Measurements from ENCODE around the gene AP4E1. TPM values are rescaled to one million over a fixed set of nuclear protein-coding genes. Genes with fewer than 3 reads are reported as not detected.

The AP4E1 gene
- total and polyA plus RNA-seq, 2 of the 4 experiments (the other 2 are of a cell fraction) = 3.1 to 6.8 TPM

- ATAC-seq (ENCODE audit: low read depth) (no peak), DNase-seq (no peak)
- dilution Hi-C loops (cut with HindIII; ENCODE audit: low sequenced_read_pairs, unreplicated experiment) = no loop called here
- CTCF ChIA-PET = interaction anchor here (0.6 to 0.8 kb wide), 3 partner anchors 25 to 264 kb away, joined by 3 read pairs; no protein-coding TSS in a partner anchor
- Histone ChIP-seq H3K4me2 (ENCODE audit: low read depth, low read length) (no peak overlapping the region), H4K5ac (ENCODE audit: low read depth, low read length) (no peak overlapping the region), H2AFZ (replicated peaks; ENCODE audit: low read length, poor library complexity) (peak overlapping the region; percentile 73), H3K27me3 (ENCODE audit: control insufficient read depth, insufficient read depth, low read length) (no peaks in the 10 kb centered on the region), H3K9me1 (ENCODE audit: insufficient read depth, low read length) (peaks cover 14% of the 10 kb centered on the region; the same call in 1 of the 2 replicates), H2AK5ac (ENCODE audit: low read depth, low read length) (0 out of 2 replicates have a peak overlapping the region, but pooled peaks have one; percentile 5), H3K4me1 (ENCODE audit: control insufficient read depth, insufficient read depth, low read length) (peaks cover 8% of the 10 kb centered on the region; the same call in 1 of the 2 replicates), H3K18ac (ENCODE audit: low read depth, low read length) (no peak overlapping the region), H3K56ac (ENCODE audit: extremely low read depth, insufficient read depth, low read length) (no peak overlapping the region), H2AK9ac (replicated peaks; ENCODE audit: low read depth, low read length, poor library complexity) (peak overlapping the region; percentile 60), H3K9ac (ENCODE audit: low read depth, low read length) (no peak overlapping the region), H4K8ac (ENCODE audit: low read depth in 2 of 2, low read length in 2 of 2) (peak overlapping the region in 1 of 2 experiments; percentile 83; a peak in 1 of 4 replicates), H3K9me3 (ENCODE audit: control insufficient read depth, insufficient read depth, low read length) (no peaks in the 10 kb centered on the region), H3K79me1 (ENCODE audit: low read depth in 1 of 2, low read length in 2 of 2) (no peaks in the 10 kb centered on the region), H3K4me3 (ENCODE audit: insufficient read depth, low read depth, low read length) (no peak overlapping the region), H3K23ac (ENCODE audit: low read depth, low read length) (no peak overlapping the region), H2BK15ac (ENCODE audit: low read depth, low read length) (no peak overlapping the region; the same call in 2 of the 3 replicates), H3K27ac (ENCODE audit: insufficient read depth, low read length) (peak overlapping the region; percentile 53; the same call in 1 of the 2 replicates), H3K36me3 (ENCODE audit: control insufficient read depth, insufficient read depth, low read length) (no peaks in the 10 kb centered on the region), H4K20me1 (ENCODE audit: insufficient read depth, low read length) (no peaks in the 10 kb centered on the region), H2BK20ac (ENCODE audit: low read depth, low read length) (peak overlapping the region; percentile 31; the same call in 1 of the 2 replicates), H4K91ac (ENCODE audit: insufficient read depth, low read depth, low read length) (0 out of 2 replicates have a peak overlapping the region, but pooled peaks have one; percentile 63), H2BK120ac (ENCODE audit: low read depth, low read length) (peak overlapping the region; percentile 62), H2BK5ac (ENCODE audit: low read depth, low read length, poor library complexity, severe bottlenecking) (peak overlapping the region; percentile 4), H3K4ac (ENCODE audit: low read depth, low read length) (peak overlapping the region; percentile 28; the same call in 1 of the 2 replicates), H3K14ac (replicated peaks; ENCODE audit: low read depth, low read length) (no peak overlapping the region)
- POLR2A ChIA-PET (ENCODE audit: unreplicated experiment) = interaction anchor here (0.6 kb wide), 1 partner anchor 200 kb away, joined by 3 read pairs; no protein-coding TSS in a partner anchor
- in situ Hi-C loops (cut with MboI; ENCODE audit: low sequenced_read_pairs) = no loop called here
- intact Hi-C loops (cut with micrococcal nuclease) = no loop called here
- no TSS peak for BruUV-seq (replicated peaks)
- TF ChIP-seq ELK1 (IDR thresholded peaks at IDR 0.05; ENCODE audit: borderline replicate concordance, low read depth, low read length) (no peak), POLR2A (IDR thresholded peaks at IDR 0.05; ENCODE audit: low read depth, low read length) (no peak), MAZ (IDR thresholded peaks at IDR 0.05; ENCODE audit: borderline replicate concordance, low read depth, low read length) (no peak), RAD21 (IDR thresholded peaks at IDR 0.05; ENCODE audit: low read length) (no peak), SMC3 (IDR thresholded peaks at IDR 0.05; ENCODE audit: low read depth, low read length) (no peak), CHD1 (IDR thresholded peaks at IDR 0.05; ENCODE audit: low read depth, low read length) (no peak), BHLHE40 (IDR thresholded peaks at IDR 0.05; ENCODE audit: low read depth, low read length) (no peak)
These were observed 22.4 kb upstream of the AP4E1 start for GRCh38 chr15:50886139-50886467.

Measured in IMR-90 (cell line).